Activated naive CD4-positive, alpha-beta T cell treated with anti-CD3 and anti-CD28 coated beads for 36 hours (primary cell): ENCODE results near the gene FOXN1. TPM values are rescaled to one million over a fixed set of nuclear protein-coding genes. Genes with fewer than 3 reads are reported as not detected.

Experiments used
- CTCF ChIA-PET: fragments of 350-600 bp; sonication (Branson Sonifier 250); formaldehyde crosslinking; loops from one replicate; lab custom pipeline; 2021; ENCODE audit warnings: antibody characterized with exemption; lab: Charles Lee
- DNase-seq: peaks from one replicate; pipeline ENCODE4 v3.0.0-alpha.2; 2020
- H3K27ac Mint-ChIP-seq: one replicate; pipeline ENCODE4 v1.8.0; 2021; ENCODE audit warnings: mild to moderate bottlenecking, mixed read lengths
- H3K27me3 Mint-ChIP-seq: one replicate; pipeline ENCODE4 v1.8.0; 2021; ENCODE audit warnings: low read depth, mixed read lengths
- H3K36me3 Mint-ChIP-seq: one replicate; pipeline ENCODE4 v1.8.0; 2021; ENCODE audit warnings: low read depth, mixed read lengths
- H3K4me1 Mint-ChIP-seq: one replicate; pipeline ENCODE4 v1.8.0; 2021; ENCODE audit warnings: low read depth, mixed read lengths
- H3K4me3 Mint-ChIP-seq: one replicate; pipeline ENCODE4 v1.8.0; 2021; ENCODE audit warnings: mild to moderate bottlenecking, moderate library complexity, mixed read lengths
- H3K9me3 Mint-ChIP-seq: one replicate; pipeline ENCODE4 v1.8.0; 2021; ENCODE audit warnings: mixed read lengths
- intact Hi-C: fragments of 100-400 bp; cut with micrococcal nuclease; formaldehyde crosslinking; loops from one replicate; pipeline ENCODE4 v1.15.1; 2023
- total RNA-seq, 2 experiments: library from RNA; stranded (reverse); gene quantifications; one replicate each; pipeline ENCODE4 v1.2.3, GENCODE V29; 2021

Gene FOXN1
- total RNA-seq, 2 experiments from 2014 or later = not detected

GRCh38 chr17:28532050-28532960, 26.2 kb downstream of the FOXN1 start:
- H3K4me1 Mint-ChIP-seq = no peaks in the 10 kb centered on the region
- H3K27me3 Mint-ChIP-seq = no peaks in the 10 kb centered on the region
- no peak for DNase-seq
- H3K4me3 Mint-ChIP-seq = no peak overlapping the region
- H3K27ac Mint-ChIP-seq = no peak overlapping the region
- CTCF ChIA-PET = interaction anchor here (1.0 kb wide), 1 partner anchor 28 kb away, joined by 5 read pairs; no protein-coding TSS in a partner anchor
- no peaks in the 10 kb centered on the region for H3K9me3 Mint-ChIP-seq
- intact Hi-C loops = no loop called here
- H3K36me3 Mint-ChIP-seq = no peaks in the 10 kb centered on the region

DNA sequence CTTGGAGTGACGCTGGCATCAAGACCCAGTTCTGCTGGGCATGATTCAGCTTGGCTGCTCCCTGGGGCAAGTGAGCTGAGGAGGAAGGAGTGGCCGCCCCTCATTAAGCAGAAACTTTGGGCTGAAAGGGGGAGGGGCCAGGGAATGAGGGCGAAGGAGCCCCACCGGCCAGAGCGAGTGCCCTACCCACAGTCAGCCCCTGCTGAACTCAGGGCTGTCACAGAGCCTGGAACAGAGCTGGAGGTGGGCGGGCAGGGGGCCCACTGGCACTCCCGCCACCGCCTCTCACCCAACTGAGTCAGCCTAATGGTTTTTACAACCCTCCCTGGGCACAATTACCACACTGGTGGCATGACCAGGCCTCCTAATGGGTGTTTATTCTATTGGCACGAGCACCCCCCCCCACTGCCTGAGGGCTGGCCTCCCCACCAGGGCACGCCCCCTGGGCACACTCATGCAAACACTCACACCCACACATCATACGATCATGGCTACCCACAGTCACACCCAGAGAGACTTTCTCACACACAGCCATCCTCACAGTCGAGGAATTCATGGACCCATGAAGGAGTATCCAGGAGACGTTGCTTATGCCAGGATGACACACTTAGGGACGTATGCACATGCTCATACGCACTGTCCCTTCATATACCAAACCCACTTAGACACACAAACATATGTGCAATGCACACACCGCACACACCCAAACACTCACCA, 27.1 kb downstream of the FOXN1 start:
- Mint-ChIP-seq H3K36me3 (no peaks in the 10 kb centered on the region), H3K4me3 (no peak overlapping the region), H3K9me3 (no peaks in the 10 kb centered on the region), H3K27ac (no peak overlapping the region), H3K4me1 (no peaks in the 10 kb centered on the region), H3K27me3 (no peaks in the 10 kb centered on the region)
- CTCF ChIA-PET = no interaction called here
- no peak for DNase-seq
- intact Hi-C loops = no loop called here

GRCh38 chr17:28534740-28535375, 28.7 kb downstream of the FOXN1 start:
- Mint-ChIP-seq H3K4me1 (no peaks in the 10 kb centered on the region), H3K4me3 (no peak overlapping the region), H3K27me3 (no peaks in the 10 kb centered on the region), H3K27ac (no peak overlapping the region), H3K9me3 (no peaks in the 10 kb centered on the region), H3K36me3 (no peaks in the 10 kb centered on the region)
- DNase-seq = no peak
- CTCF ChIA-PET = interaction anchor here (0.6 to 0.9 kb wide), 2 partner anchors 9 to 135 kb away, joined by 3 to 5 read pairs; no protein-coding TSS in a partner anchor
- intact Hi-C loops = no loop called here

- Mint-ChIP-seq H3K4me3 (no peak overlapping the region), H3K27ac (no peak overlapping the region), H3K36me3 (no peaks in the 10 kb centered on the region), H3K27me3 (no peaks in the 10 kb centered on the region), H3K4me1 (no peaks in the 10 kb centered on the region), H3K9me3 (no peaks in the 10 kb centered on the region)
- CTCF ChIA-PET = interaction anchor here (0.9 to 1.9 kb wide), 8 partner anchors 8 to 120 kb away, joined by 3 to 7 read pairs (median 4); no protein-coding TSS in a partner anchor
- intact Hi-C loops = no loop called here
- DNase-seq = no peak
Observed at GRCh38 chr17:28536532-28537218, 30.5 kb downstream of the FOXN1 start.

DNA sequence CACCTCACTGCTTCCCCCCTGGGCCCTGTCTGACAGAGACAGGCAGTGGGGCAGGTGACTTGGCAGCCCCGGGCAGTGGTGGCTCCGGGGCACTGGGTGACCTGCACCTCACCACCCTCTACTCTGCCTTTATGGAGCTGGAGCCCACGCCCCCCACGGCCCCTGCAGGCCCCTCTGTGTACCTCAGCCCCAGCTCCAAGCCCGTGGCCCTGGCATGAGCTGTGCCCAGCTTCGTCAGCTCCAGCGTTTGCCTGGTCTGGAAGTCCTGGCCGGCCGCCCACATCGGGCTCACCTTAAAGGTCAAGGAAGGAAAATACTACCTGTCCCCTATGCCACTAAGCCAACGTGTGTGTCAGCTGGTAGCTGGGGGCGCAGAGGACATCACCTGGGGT, 31.1 kb downstream of the FOXN1 start:
- Mint-ChIP-seq H3K27ac (no peak overlapping the region), H3K27me3 (no peaks in the 10 kb centered on the region), H3K4me3 (no peak overlapping the region), H3K36me3 (no peaks in the 10 kb centered on the region), H3K4me1 (no peaks in the 10 kb centered on the region), H3K9me3 (no peaks in the 10 kb centered on the region)
- CTCF ChIA-PET = interaction anchor here (0.9 to 1.9 kb wide), 6 partner anchors 8 to 121 kb away, joined by 3 to 7 read pairs (median 4); no protein-coding TSS in a partner anchor
- intact Hi-C loops = no loop called here
- DNase-seq = no peak

- intact Hi-C loops = no loop called here
- Mint-ChIP-seq H3K36me3 (no peaks in the 10 kb centered on the region), H3K4me1 (no peaks in the 10 kb centered on the region), H3K27ac (no peak overlapping the region), H3K27me3 (no peaks in the 10 kb centered on the region), H3K9me3 (no peaks in the 10 kb centered on the region), H3K4me3 (no peak overlapping the region)
- DNase-seq = no peak
- CTCF ChIA-PET = interaction anchor here (0.8 to 1.9 kb wide), 4 partner anchors 11 to 74 kb away, joined by 3 to 7 read pairs (median 4); no protein-coding TSS in a partner anchor
Observed at GRCh38 chr17:28538296-28538895, 32.2 kb downstream of the FOXN1 start.

DNA sequence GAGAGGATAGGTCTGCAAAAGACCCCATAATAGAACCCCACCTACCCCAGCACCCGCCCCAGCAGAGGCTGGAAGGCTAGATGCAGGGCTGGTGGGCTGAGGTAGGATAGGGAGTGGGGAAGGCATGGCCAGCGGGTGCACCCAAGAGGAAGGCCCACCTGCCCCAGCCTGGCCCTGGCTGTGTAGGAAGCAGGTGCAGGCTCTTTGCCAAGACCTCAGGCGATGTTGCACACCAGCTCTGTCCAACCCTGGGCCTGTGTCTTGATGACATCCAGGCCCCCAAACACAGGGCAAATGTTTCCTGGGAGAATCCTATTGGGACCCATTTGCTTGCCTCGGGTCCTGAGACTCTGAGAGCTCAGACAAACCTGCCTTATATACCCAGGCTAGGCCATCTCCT, 34.1 kb downstream of the FOXN1 start:
- no peak for DNase-seq
- Mint-ChIP-seq H3K4me1 (no peaks in the 10 kb centered on the region), H3K27ac (no peak overlapping the region), H3K9me3 (no peaks in the 10 kb centered on the region), H3K4me3 (no peak overlapping the region), H3K27me3 (no peaks in the 10 kb centered on the region), H3K36me3 (no peaks in the 10 kb centered on the region)
- intact Hi-C loops = loop anchor here (1.0 to 10.0 kb wide), 2 partner anchors 46 to 285 kb away; no protein-coding TSS in a partner anchor
- CTCF ChIA-PET = interaction anchor here (0.6 to 1.9 kb wide), 10 partner anchors 30 to 136 kb away, joined by 3 to 13 read pairs (median 4); no protein-coding TSS in a partner anchor

- Mint-ChIP-seq H3K27ac (no peak overlapping the region), H3K4me1 (no peaks in the 10 kb centered on the region), H3K27me3 (no peaks in the 10 kb centered on the region), H3K36me3 (no peaks in the 10 kb centered on the region), H3K9me3 (no peaks in the 10 kb centered on the region), H3K4me3 (no peak overlapping the region)
- CTCF ChIA-PET = interaction anchor here (0.6 to 1.9 kb wide), 12 partner anchors 21 to 162 kb away, joined by 3 to 13 read pairs (median 4); no protein-coding TSS in a partner anchor
- intact Hi-C loops = loop anchor here (10.0 kb wide), 1 partner anchor 287 kb away; no protein-coding TSS in a partner anchor
- DNase-seq = no peak
Observed at GRCh38 chr17:28541439-28541838, 35.3 kb downstream of the FOXN1 start.

- Mint-ChIP-seq H3K27me3 (no peaks in the 10 kb centered on the region), H3K27ac (no peak overlapping the region), H3K9me3 (no peaks in the 10 kb centered on the region), H3K36me3 (no peaks in the 10 kb centered on the region), H3K4me3 (no peak overlapping the region), H3K4me1 (peaks cover 21% of the 10 kb centered on the region)
- DNase-seq = no peak
- CTCF ChIA-PET = no interaction called here
- intact Hi-C loops = loop anchor here (5.0 to 10.0 kb wide), 2 partner anchors 172 to 290 kb away; partner anchors contain the start of genes SARM1 and VTN
Observed at GRCh38 chr17:28544402-28545140, 38.4 kb downstream of the FOXN1 start.

DNA sequence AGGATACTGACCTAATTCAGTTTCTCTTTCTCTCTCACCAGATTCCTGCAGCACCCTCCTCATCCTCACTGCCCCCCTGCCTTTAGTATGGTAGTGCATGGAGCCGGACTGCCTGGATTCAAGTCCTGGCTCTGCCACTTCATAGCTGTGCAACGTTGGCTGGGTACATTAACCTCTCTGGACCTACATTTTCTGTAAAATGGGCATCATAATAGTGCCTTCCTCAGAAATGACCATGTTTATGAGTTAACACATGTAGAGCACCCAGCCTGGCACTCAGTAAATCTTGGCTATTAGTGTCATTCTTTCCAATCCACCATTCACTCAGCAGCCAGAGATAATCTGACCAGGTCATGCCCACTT, 39.0 kb downstream of the FOXN1 start:
- DNase-seq = no peak
- Mint-ChIP-seq H3K27me3 (no peaks in the 10 kb centered on the region), H3K36me3 (no peaks in the 10 kb centered on the region), H3K9me3 (no peaks in the 10 kb centered on the region), H3K4me3 (no peak overlapping the region), H3K27ac (no peak overlapping the region), H3K4me1 (peaks cover 26% of the 10 kb centered on the region)
- CTCF ChIA-PET = no interaction called here
- intact Hi-C loops = loop anchor here (5.0 to 10.0 kb wide), 2 partner anchors 173 to 290 kb away; partner anchors contain the start of genes SARM1 and VTN
